ENCODE measurements around the gene ITPR2. TPM values are rescaled to one million over a fixed set of nuclear protein-coding genes. Genes with fewer than 3 reads are reported as not detected.

ITPR2 gene
- polyA plus RNA-seq, 1 experiment, result 3.5 TPM

DNA sequence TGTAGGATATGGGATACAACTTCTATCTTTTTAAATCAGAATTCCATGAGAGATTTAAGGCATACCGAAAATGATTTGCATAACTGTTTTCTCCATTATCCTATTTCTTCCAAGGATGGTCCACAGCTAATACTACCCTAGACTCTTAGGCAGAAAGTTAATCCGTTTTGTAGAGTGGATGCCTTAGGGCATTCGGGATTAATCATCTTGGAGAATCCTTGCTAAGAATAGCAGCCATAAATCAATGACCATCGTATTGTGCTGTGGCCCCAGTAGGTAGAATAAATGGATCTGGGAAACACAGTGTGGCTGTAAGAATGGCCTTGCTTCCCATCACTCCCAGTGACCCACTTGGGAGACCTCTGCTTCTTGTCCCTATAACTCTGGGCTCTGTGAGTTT lies 538.0 kb downstream of the ITPR2 start:
- H3K27me3 ChIP-seq (ENCODE audit: control insufficient read depth, insufficient read depth, low read length), result no peaks in the 10 kb centered on the region
- POLR2A ChIA-PET, result no interaction called here
- CTCF ChIA-PET, result no interaction called here
- DNase-seq (ENCODE audit: low read depth), result no peak
- H3K4me3 ChIP-seq (ENCODE audit: low read depth, low read length), result no peak overlapping the region
- TF ChIP-seq, protein P1, sequence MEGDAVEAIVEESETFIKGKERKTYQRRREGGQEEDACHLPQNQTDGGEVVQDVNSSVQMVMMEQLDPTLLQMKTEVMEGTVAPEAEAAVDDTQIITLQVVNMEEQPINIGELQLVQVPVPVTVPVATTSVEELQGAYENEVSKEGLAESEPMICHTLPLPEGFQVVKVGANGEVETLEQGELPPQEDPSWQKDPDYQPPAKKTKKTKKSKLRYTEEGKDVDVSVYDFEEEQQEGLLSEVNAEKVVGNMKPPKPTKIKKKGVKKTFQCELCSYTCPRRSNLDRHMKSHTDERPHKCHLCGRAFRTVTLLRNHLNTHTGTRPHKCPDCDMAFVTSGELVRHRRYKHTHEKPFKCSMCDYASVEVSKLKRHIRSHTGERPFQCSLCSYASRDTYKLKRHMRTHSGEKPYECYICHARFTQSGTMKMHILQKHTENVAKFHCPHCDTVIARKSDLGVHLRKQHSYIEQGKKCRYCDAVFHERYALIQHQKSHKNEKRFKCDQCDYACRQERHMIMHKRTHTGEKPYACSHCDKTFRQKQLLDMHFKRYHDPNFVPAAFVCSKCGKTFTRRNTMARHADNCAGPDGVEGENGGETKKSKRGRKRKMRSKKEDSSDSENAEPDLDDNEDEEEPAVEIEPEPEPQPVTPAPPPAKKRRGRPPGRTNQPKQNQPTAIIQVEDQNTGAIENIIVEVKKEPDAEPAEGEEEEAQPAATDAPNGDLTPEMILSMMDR (IDR thresholded peaks at IDR 0.05; ENCODE audit: insufficient read depth, low read depth, low read length), result no peak
- H3K36me3 ChIP-seq (ENCODE audit: control insufficient read depth, insufficient read depth, low read length), result no peaks in the 10 kb centered on the region

DNA sequence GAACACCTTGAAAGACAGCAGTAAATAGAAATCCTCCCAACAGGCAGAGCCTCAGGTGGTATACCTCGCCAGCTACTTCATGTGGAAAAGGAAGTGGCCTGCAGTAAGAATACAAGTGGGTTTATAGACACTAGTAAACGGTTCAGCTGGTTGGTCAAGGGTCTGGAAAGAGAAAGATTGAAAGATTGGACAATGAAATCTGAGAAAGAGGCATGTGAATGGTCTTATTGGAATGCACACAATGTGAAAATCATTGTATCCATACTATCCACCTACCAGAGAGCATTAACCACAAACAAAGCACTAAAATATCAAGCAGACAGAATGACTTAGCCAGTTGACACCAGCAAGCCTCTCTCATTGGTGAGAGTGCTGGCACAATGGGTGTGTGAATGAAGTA lies 539.4 kb downstream of the ITPR2 start:
- Histone ChIP-seq H3K4me3 (ENCODE audit: low read depth, low read length) (no peak overlapping the region), H3K36me3 (ENCODE audit: control insufficient read depth, insufficient read depth, low read length) (no peaks in the 10 kb centered on the region), H3K27me3 (ENCODE audit: control insufficient read depth, insufficient read depth, low read length) (no peaks in the 10 kb centered on the region)
- ChIA-PET POLR2A (no interaction called here), CTCF (no interaction called here)
- no peak for DNase-seq (ENCODE audit: low read depth)
- TF ChIP-seq, protein P1 (IDR thresholded peaks at IDR 0.05; ENCODE audit: insufficient read depth, low read depth, low read length), result no peak

DNA sequence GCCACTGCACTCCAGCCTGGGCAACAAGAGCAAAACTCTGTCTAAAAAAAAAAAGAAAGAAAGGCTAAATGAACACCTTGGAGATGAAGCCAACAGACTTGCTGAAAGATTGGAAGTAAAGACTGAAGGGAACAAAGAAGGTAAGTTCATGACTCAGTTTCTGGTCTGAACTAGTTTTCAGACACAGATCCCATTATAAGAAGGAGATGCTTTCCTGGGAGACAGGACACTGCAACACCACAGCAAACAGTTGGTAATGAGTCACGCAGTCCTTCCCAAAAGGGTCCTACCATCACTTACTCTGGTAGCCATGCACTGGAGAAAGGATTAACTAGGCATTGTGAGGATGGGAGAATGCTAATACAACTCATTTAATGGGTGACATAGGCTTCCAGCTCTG lies 540.4 kb downstream of the ITPR2 start:
- POLR2A ChIA-PET, result no interaction called here
- TF ChIP-seq, protein P1 (IDR thresholded peaks at IDR 0.05; ENCODE audit: insufficient read depth, low read depth, low read length), result no peak
- no peak overlapping the region for H3K4me3 ChIP-seq (ENCODE audit: low read depth, low read length)
- no peak for DNase-seq (ENCODE audit: low read depth)
- CTCF ChIA-PET, result no interaction called here
- H3K27me3 ChIP-seq (ENCODE audit: control insufficient read depth, insufficient read depth, low read length), result no peaks in the 10 kb centered on the region
- no peaks in the 10 kb centered on the region for H3K36me3 ChIP-seq (ENCODE audit: control insufficient read depth, insufficient read depth, low read length)

DNA sequence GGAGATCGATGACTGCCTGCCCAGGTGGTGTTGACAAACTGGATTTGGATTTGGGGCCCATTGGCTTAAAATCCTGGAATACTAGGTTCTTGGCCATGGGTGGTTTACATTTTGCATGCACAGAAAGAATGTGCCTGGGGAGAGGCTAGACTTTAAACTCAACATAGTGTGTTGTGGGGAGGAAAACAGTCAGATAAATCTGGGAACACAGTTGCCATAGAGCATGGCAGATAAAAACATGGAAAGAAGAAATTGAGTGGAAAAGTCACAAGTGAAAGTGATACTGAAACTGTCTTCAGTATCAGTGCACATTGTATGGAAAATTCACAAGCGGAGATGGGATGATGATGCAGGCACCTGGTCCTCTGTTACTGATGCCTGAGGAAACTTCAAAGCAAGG lies 542.4 kb downstream of the ITPR2 start:
- no peak for DNase-seq (ENCODE audit: low read depth)
- TF ChIP-seq, protein P1 (IDR thresholded peaks at IDR 0.05; ENCODE audit: insufficient read depth, low read depth, low read length), result no peak
- H3K27me3 ChIP-seq (ENCODE audit: control insufficient read depth, insufficient read depth, low read length), result no peaks in the 10 kb centered on the region
- ChIA-PET CTCF (no interaction called here), POLR2A (no interaction called here)
- H3K4me3 ChIP-seq (ENCODE audit: low read depth, low read length), result no peak overlapping the region
- H3K36me3 ChIP-seq (ENCODE audit: control insufficient read depth, insufficient read depth, low read length), result no peaks in the 10 kb centered on the region

DNA sequence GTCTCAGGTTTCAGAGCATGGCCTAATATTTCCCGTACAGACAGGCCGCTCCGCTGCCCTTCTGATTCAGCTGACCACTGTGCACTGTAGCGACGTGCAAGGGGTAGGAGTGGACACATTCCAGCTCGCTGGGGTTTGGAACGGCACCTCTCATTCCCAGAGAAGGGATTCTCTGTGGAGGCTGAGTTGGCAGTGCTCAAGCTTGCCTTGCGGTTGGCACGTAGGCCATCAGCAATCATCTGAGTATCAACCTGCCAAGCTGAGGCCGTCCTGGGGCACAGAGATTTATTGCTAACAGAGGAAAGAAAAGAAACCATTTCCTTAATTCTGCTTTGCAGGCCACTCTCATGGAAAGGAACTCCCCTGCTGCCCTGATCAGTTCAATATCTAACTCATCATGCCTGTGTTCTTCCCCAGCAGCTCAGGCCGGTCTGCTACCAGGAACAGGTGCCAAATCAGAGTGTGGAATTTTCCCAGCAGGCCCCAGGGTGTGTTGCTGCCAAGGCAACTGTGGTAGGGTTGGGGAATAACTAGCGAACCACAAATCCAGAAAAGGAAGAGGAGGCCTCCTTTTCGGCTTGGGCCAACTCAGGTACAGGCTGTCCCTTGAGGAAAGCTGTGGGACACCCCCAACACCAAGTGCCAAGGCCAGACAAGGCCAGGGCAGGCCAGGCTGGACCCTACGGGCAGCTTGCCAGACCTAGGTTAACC lies 545.2 kb downstream of the ITPR2 start:
- TF ChIP-seq, protein P1 (IDR thresholded peaks at IDR 0.05; ENCODE audit: insufficient read depth, low read depth, low read length), result no peak
- Histone ChIP-seq H3K36me3 (ENCODE audit: control insufficient read depth, insufficient read depth, low read length) (no peaks in the 10 kb centered on the region), H3K4me3 (ENCODE audit: low read depth, low read length) (no peak overlapping the region), H3K27me3 (ENCODE audit: control insufficient read depth, insufficient read depth, low read length) (no peaks in the 10 kb centered on the region)
- no peak for DNase-seq (ENCODE audit: low read depth)
- CTCF ChIA-PET, result interaction anchor here (0.5 to 1.9 kb wide), 2 partner anchors 9 to 10 kb away, joined by 3 to 10 read pairs; no protein-coding TSS in a partner anchor
- POLR2A ChIA-PET, result interaction anchor here (0.5 kb wide), 1 partner anchor 693 kb away, joined by 3 read pairs; no protein-coding TSS in a partner anchor

Small RNAs within 50 kb of the gene (small RNA-seq; reads per million reads assigned to genes)
- not detected for gene RNA5SP354 (ENCODE audit: insufficient read length, low read depth, low replicate concordance)

Other genes with a start within 250 kb of the ITPR2 start
- gene INTS13, start 104.8 kb upstream of the ITPR2 start, polyA plus RNA-seq (2011; rRNA removed), result 11.4 and 25.9 TPM in 2 replicates
- 16.1 and 36.3 TPM in 2 replicates for gene FGFR1OP2, start 105.3 kb upstream of the ITPR2 start, polyA plus RNA-seq (2011; rRNA removed)
- gene TM7SF3, start 181.2 kb upstream of the ITPR2 start, polyA plus RNA-seq (2011; rRNA removed), result 75.2 and 111 TPM in 2 replicates
- 34.6 and 61.5 TPM in 2 replicates for gene MED21, start 189.4 kb upstream of the ITPR2 start, polyA plus RNA-seq (2011; rRNA removed)
- not detected in 2 replicates for gene C12orf71, start 249.4 kb upstream of the ITPR2 start, polyA plus RNA-seq (2011; rRNA removed)

All from BJ (cell line).